Pancreas (tissue), 10 donors: ENCODE results near the gene PGAP6. TPM values are rescaled to one million over a fixed set of nuclear protein-coding genes. Genes with fewer than 3 reads are reported as not detected.
"Not testable (repeated sequence)": the region's sequence is repeated elsewhere in the genome, so short reads cannot be mapped to it uniquely, and the experiment has no call there.

ENCODE experiments used
- ATAC-seq, 4 donors: fragments of 200-7000 bp; cut with Tn5 transposase; one replicate each; pipeline versions ENCODE4 v1.8.0 to v1.9.1; 2020; ENCODE audit warnings: mild to moderate bottlenecking in 4 of 4, moderate library complexity in 4 of 4
- DNase-seq, 6 donors: peaks; one replicate each; pipeline ENCODE4 v3.0.0-alpha.2; 2020
- FAIRE-seq: peaks from 2 replicates; lab custom pipeline; 2012; peaks lifted over from hg19 to GRCh38; lab: Jason Lieb, UNC
- H3K27ac ChIP-seq, 4 donors: fragments of 200-600 bp; sonication (generic); 1 replicate in 3 of 4; 2 replicates in 1 of 4; pipeline versions ENCODE4 v1.5.0 to v1.8.0; 2020
- H3K27me3 ChIP-seq, 4 donors: fragments of 200-600 bp; one replicate each; pipeline ENCODE4 v1.8.0; 2021
- H3K36me3 ChIP-seq, 3 donors: fragments of 200-600 bp; sonication (generic) in 1 of 3; one replicate each; pipeline versions ENCODE4 v1.5.0 to v1.8.0; 2020 to 2021
- H3K4me1 ChIP-seq, 3 donors: fragments of 200-600 bp; one replicate each; pipeline ENCODE4 v1.8.0; 2021
- H3K4me3 ChIP-seq, 4 donors: fragments of 200-600 bp; sonication (generic) in 2 of 4; one replicate each; pipeline versions ENCODE4 v1.5.0 to v1.8.0; 2020 to 2021
- H3K9me3 ChIP-seq, 4 donors: fragments of 200-600 bp; one replicate each; pipeline ENCODE4 v1.8.0; 2021
- CTCF ChIP-seq, 4 donors: fragments of 200-600 bp; sonication (generic) in 3 of 4; IDR thresholded peaks; one replicate each; pipeline versions ENCODE4 v1.5.0 to v1.8.0; 2021; ENCODE audit warnings: antibody characterized with exemption in 4 of 4
- WGBS, 2 donors: extraction: QIAGEN DNeasy Blood & Tissue Kit; methylation state at CpG; one replicate each; pipeline ENCODE4 v1.1.7; 2013; 5-methylcytosine and 5-hydroxymethylcytosine counted together
- intact Hi-C, 3 donors: fragments of 100-400 bp; cut with DNase I; formaldehyde crosslinking; loops; one replicate each; pipeline versions ENCODE4 v1.11.1 to v1.14.2; 2022
- polyA plus RNA-seq, 2 donors: library from polyadenylated mRNA; stranded (reverse); fragments of 200-250 nt; gene quantifications; one replicate each; pipeline ENCODE4 v1.2.3, GENCODE V29; 2013
- total RNA-seq, 6 donors: library from RNA; stranded (reverse); fragmentation: NEBNext Ultra II Directional in 4 of 6; extraction: Animal tissue kit (Norgen Biotek cat#: 25700) in 4 of 6; gene quantifications; one replicate each; pipeline versions ENCODE4 v1.2.1 to v1.2.4, GENCODE V29; 2021 to 2023
- donor health status: healthy with polysubstance abuse.
- donor health status: DM: no; HTN: no; CAD: no; lungs with moderate emphysema.
- donor health status: DM: no; HTN: no; CAD: no.
- donor health status: control.
- donor health status: control.
- donor health status: Bipolar disorder and iron deficiency.
- donor health status: DM: yes; HTN: yes; CAD: no.
- donor health status: DM: no; HTN: no; CAD: no.
- donor health status: DM: no; HTN: no; CAD: no.
- donor health status: DM: yes; HTN: yes; CAD: no.

Gene PGAP6
- total and polyA plus RNA-seq, 8 donors: 53.1 to 88.5 (median 61.5) TPM

- no peaks in the 10 kb centered on the region for H3K27me3 ChIP-seq
- no peak for FAIRE-seq
Observed at GRCh38 chr16:379183-379960, 2.4 kb downstream of the PGAP6 start.

GRCh38 chr16:378821-379182 is 3.0 kb downstream of the PGAP6 start:
- Histone ChIP-seq H3K9me3 (no peaks in the 10 kb centered on the region), H3K27me3 (no peaks in the 10 kb centered on the region), H3K36me3 (peaks cover 0 to 32% (median 3%) of the 10 kb centered on the region in 3 donors), H3K27ac (peak overlapping the region in 3 of 4 donors; percentile 29 to 93 (median 83)), H3K4me3 (no peak overlapping the region), H3K4me1 (peaks cover 9 to 18% (median 17%) of the 10 kb centered on the region in 3 donors)
- no peak for TF ChIP-seq CTCF (IDR thresholded peaks at IDR 0.05)
- DNase-seq (peak in 2 of 6 donors; percentile 60 to 87), ATAC-seq (peak in 2 of 4 donors; percentile 0 to 1), FAIRE-seq (no peak)
- 16 to 21% methylated on average over 13 to 14 of the region's 14 CpGs for WGBS, 2 donors
- intact Hi-C loops: no loop called here

More at GRCh38 chr16:379183-379960, 2.4 kb downstream of the PGAP6 start:
- peak overlapping the region in 3 of 4 donors; percentile 5 to 95 (median 73) for H3K4me3 ChIP-seq
- no peaks in the 10 kb centered on the region for H3K9me3 ChIP-seq
- H3K27ac ChIP-seq: peak overlapping the region; percentile 83 to 93 (median 83)
- peaks cover 9 to 21% (median 17%) of the 10 kb centered on the region in 3 donors for H3K4me1 ChIP-seq
- intact Hi-C loops: no loop called here
- no peak for TF ChIP-seq CTCF (IDR thresholded peaks at IDR 0.05)
- ATAC-seq: peak; percentile 72 to 82 (median 78)
- WGBS, 2 donors: 9 to 14% methylated on average over 14 to 16 of the region's 16 CpGs
- DNase-seq: peak; percentile 88 to 98 (median 96)
- peaks cover 0 to 27% (median 3%) of the 10 kb centered on the region in 3 donors for H3K36me3 ChIP-seq

- WGBS, 2 donors: 83 to 84% methylated on average over 36 of the region's 36 CpGs
- H3K4me3 ChIP-seq, intact Hi-C loops, H3K27me3 ChIP-seq, ATAC-seq, H3K9me3 ChIP-seq, FAIRE-seq: not testable (repeated sequence)
- Histone ChIP-seq H3K27ac (peak overlapping the region in 3 of 4 donors; percentile 29 to 93 (median 83)), H3K4me1 (peaks cover 9 to 16% (median 12%) of the 10 kb centered on the region in 3 donors), H3K36me3 (peaks cover 0 to 34% (median 3%) of the 10 kb centered on the region in 3 donors)
- DNase-seq: peak in 1 of 6 donors; percentile 49
Observed at GRCh38 chr16:378113-378820, 3.5 kb downstream of the PGAP6 start.

- 89% methylated on average over 37 to 42 of the region's 42 CpGs for WGBS, 2 donors
- Histone ChIP-seq H3K4me1 (peaks cover 9 to 16% (median 9%) of the 10 kb centered on the region in 3 donors), H3K4me3 (no peak overlapping the region), H3K36me3 (peaks cover 0 to 34% (median 3%) of the 10 kb centered on the region in 3 donors), H3K27me3 (no peaks in the 10 kb centered on the region), H3K9me3 (no peaks in the 10 kb centered on the region), H3K27ac (no peak overlapping the region)
- no peak for TF ChIP-seq CTCF (IDR thresholded peaks at IDR 0.05)
- FAIRE-seq (no peak), DNase-seq (peak in 4 of 6 donors; percentile 21 to 84 (median 61)), ATAC-seq (no peak)
- intact Hi-C loops: no loop called here
Observed at GRCh38 chr16:377419-377951, 4.3 kb downstream of the PGAP6 start.

DNA sequence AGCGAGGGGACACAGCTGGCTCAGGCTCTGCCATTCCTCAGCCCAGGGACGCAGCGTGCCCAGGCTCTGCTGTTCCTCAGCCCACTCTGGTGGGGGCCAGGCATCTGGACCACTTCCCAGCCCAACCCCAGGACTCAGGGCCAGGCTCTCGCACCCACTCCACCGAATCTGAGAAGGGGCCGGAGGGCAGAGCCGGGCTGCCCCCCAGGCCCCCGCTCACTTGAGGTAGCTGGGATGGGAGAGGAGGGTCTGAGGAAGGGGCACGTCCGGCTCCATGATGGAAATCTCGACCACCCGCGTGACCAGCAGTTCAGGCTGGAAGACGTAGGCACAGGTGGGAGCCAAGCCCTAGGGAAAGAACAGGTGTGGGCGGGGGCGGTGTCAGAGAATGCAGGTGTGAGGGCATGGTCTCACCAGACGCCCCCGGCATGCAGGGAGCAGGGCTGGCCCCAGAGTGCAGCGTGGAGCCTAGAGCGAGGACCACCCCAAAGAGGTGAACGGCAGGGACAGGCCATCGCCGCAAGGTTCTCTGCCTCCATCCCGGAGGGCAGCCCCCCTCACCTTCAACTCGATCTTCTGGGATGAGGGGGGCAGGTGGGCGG is 4.9 kb downstream of the PGAP6 start:
- DNase-seq: peak in 3 of 6 donors; percentile 22 to 46 (median 32)
- WGBS, 2 donors: 87 to 88% methylated on average over 26 of the region's 26 CpGs
- intact Hi-C loops: no loop called here

More for the DNA sequence above, 4.9 kb downstream of the PGAP6 start:
- no peak for TF ChIP-seq CTCF (IDR thresholded peaks at IDR 0.05)
- Histone ChIP-seq H3K36me3 (peaks cover 0 to 34% (median 3%) of the 10 kb centered on the region in 3 donors), H3K4me1 (peaks cover 9 to 16% (median 9%) of the 10 kb centered on the region in 3 donors), H3K4me3 (no peak overlapping the region), H3K27me3 (no peaks in the 10 kb centered on the region), H3K27ac (no peak overlapping the region), H3K9me3 (no peaks in the 10 kb centered on the region)
- ATAC-seq (no peak), FAIRE-seq (no peak)
